Stimulated activated naive CD4-positive, alpha-beta T cell (primary cell): ENCODE measurements around the gene EEFSEC.

ENCODE experiments used
- DNase-seq, 6 experiments: peaks; one replicate each; lab custom pipeline; 2025; lab: John Stamatoyannopoulos, UW

Gene EEFSEC

DNA sequence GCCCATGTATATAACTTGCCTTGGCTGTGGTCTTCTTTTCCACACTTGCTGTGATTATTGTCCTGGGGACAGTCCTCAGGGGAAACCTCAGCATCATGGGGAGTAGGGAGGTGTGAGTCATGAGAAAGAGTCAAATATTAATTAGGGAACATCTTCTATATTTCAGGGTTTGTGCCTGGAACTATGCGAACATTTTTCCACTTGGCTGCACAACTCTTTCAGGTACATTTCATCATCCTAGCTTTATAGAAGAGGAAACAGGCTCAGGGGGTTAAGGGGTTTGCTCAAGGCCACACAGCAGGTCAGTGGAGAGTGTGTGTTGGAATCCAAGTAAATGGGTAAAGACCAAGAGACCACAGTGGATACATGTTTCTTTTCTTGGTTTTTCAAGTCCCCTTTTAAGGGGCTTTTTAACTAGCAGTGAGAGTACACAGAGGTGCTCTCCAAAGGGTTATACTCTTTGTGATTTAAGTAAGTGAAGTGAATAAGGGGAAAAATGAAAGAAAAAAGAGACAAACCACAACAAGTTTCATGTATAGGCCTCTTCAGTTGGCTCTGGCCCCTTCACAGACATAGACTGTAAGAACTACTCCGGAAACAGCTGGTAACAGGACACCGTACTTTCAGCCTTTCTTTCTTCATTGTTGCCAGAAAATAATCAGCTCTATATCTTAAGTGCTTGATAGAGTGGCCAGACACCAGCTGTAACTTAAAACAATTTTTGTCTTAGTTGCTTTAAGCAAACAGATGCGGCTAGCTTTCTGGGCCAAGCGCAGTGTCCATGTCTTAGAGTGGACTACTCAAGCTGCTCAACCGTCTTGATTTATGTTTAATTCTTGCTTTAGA lies 64.6 kb downstream of the EEFSEC start:
- no peak for DNase-seq

DNA sequence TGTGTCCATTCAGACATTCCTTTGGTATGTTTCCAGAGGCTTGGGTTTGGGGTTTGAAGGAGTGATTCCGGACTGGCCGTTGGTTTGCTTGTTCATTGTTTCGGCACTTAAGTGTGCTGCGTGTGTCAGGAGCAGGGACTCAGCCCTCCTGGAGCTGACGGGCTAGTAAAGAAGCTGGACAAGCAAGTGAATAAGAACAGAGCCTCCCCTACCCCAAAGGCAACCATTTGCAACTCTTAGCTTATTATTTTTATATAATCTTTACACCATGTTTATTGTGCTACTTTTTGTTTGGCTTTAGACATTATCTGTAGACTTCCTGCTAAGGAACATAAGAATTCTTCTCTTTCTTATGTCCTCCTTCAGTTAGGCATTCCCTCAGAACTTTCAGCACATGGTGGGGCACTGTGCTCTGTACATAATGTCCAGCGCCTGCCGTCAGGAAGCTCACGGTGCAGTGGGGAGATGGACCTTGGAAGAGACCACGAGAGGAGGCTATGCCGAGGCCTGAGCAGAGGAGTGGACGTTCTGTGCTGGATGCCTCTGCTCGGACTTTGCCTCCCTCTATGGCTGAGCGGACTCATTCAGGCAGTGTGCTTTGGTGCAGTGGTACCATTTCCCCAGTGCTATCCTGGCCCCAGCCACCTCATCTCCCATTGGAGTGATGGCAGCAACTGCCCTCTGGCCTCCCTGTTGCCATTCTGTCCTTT lies 65.4 kb downstream of the EEFSEC start:
- no peak for DNase-seq

DNA sequence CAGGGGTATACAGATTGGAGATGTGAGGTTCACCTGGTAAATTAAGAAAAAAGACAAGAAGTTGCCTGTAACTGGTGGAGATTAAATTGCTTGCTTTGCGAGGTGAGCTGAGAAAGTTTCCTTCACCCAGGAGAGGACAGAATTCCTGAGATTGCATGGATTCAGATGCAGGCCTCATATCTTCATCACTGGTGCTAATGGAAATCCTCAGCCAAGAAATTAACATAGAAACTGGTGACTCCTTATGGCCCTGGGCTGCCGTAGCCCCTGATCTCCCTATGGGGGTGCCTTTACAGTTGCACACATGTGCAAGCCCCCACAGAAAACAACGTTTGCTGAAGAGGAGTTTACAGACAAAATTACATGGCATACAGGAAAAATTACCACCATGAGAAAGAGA lies 68.0 kb downstream of the EEFSEC start:
- no peak for DNase-seq

DNA sequence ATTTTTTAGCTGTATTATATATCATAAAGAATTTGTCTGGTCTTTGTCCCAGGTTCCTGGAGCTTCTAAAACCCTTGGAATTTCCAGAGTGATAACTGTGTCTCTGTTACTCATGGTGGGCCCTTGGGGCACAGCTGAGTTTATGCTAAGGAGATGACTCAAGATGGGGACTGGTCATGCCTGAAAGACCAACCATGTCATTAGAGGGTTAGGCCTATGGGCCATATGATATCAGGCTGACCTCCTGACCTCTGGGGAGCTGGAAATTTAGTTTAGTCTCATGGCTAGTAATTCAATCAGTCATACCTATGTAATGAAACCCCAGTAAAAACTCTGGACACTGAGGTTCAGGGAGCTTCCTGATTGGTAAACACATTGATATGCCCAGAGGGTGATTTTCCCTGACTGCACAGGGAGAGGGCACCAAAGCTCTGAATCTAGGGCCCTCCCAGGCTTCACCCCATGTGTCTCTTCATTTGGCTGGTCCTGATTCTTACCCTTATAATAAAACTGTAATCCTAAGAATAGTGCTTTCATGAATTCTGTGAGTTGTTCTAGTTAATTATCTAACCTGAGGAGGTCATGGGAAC lies 69.6 kb downstream of the EEFSEC start:
- DNase-seq: no peak

DNA sequence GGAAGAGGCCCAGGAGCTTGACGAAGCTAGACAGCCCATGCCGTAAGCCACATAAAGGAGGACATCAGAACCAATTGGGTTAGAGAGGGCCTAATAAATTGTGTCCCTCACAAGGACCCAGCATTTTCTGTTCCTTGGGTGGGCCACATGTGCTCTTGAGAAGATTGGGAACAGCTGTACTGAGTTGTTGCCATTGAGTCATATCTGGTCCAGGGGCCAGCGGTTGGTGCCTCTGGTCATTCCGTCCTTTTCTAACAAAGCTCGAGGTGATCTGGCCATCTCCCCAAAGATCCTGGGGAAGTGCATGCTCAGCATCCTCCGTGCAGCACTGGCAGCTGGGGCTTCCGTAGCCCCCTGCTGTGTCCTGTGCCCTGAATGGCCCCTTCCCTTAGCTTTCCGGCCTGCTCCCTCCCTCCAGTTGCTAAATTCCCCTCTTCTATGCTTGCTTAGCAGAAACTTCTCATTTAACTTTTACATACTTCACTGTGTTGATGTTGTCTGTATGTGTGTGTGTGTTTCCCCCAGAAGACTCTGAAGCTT lies 73.0 kb downstream of the EEFSEC start:
- DNase-seq: no peak

DNA sequence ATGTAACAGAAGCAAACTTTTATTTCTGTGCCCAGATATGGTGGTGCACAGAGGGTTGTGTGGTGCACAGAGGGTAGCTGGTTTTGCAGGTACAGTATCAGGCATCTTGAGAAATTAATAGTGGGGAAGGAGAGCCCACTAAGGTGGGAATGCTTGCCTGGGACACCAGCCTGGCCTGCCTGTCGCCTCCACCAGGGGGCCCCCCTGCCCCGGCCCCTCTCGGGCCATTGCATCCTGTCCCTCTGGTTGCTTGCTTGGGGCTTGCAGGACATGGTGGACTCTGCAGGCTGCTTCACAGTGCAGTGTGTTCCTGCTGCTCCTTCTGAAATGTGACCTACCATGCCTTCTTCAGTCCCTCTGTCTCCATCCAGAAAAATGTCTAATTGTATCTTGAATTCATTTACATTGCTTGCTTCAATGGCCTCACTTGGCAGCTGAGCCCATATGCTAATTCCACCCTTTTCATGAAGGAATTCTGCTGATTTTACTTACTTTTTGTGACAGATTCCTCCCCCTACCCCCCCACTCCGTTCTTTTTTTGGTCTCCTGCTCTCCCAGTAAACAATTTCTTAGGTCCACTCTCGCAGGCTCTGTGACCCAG lies 73.6 kb downstream of the EEFSEC start:
- DNase-seq: peak in 3 of 6 experiments; percentile 6 to 14 (median 11)

DNA sequence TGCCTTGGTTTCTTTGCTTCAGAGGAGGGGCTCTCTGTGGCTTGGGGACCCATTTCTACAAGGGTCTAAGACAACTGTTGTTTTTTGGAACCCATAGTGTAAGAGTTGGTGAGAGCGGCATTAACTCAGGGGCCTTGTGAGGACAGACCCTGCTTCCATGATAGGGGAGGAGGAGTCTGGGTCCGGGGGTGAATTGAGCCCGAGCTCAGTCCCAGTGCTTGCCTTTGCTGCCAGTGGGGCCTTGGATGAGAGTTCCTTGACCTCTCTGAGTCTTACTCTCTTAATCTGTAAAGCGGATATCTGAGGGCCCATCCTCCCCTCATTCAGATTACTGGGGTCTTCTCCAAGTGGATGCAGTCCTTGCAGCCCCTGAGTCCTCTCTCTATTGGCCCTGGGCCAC lies 74.2 kb downstream of the EEFSEC start:
- DNase-seq: no peak

GRCh38 chr3:128228366-128228910 lies 75.2 kb downstream of the EEFSEC start:
- DNase-seq: no peak

DNA sequence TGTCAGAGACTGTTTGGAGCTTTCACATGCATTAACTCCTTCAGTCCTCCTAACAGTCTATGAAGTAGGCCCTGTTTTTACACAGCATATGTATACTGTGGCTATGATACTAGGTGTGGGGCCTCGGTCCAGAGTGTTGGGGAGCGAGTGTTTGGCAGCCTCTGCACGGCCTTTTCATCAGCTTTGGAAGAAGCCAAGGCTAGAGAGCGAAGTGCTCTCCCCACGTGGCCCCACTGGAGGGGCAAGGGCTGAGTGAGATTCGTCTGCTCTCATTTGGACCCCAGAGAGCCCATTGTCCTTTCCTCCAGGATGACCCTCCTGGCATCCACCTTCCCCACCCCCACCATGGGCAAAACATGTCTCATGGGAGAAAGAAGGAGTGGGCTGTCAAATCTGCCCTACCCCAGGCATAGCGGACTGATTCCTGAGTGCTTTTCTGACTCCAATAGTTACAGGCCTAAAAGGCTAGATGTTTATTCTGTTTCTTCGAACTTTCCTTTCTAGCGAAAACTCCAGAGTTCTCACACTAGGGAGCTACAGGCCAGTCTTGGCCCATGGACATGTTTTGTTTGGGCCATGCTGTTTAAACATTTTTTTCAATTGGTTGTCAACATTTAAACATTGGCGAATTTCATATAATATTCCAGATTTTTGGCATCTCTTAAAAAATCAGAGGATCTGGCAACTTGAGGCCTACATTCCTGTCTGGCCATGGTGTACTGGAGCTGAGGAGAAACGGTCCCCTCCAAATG lies 76.0 kb downstream of the EEFSEC start:
- no peak for DNase-seq

DNA sequence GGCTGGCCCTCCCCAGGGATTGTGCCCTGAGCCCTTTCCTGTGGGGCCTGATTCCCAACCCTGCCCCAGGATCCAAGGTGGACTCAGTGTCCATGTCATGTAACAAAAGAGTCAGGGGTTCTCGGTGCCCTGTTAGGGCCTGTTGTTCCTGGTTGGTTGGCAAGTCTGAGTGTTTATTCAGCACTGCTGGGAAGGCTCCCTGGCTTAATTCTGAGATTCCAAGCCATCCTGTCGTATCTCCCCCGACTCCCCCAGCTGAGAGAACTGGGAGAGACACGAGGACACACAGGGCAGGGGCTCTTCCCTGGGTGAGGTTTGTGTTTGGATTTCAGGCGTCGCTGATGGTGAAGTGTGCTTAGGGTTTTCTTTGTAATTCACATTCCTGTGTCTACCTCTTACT lies 78.3 kb downstream of the EEFSEC start:
- no peak for DNase-seq

GRCh38 chr3:128232376-128233178 lies 79.3 kb downstream of the EEFSEC start:
- no peak for DNase-seq

GRCh38 chr3:128235207-128235926 lies 82.1 kb downstream of the EEFSEC start:
- DNase-seq: no peak

GRCh38 chr3:128236657-128237056 lies 83.4 kb downstream of the EEFSEC start:
- no peak for DNase-seq

- no peak for DNase-seq
These were observed 84.3 kb downstream of the EEFSEC start for GRCh38 chr3:128237348-128238183.

- DNase-seq: no peak
These were observed 84.9 kb downstream of the EEFSEC start for GRCh38 chr3:128238184-128238489.

- no peak for DNase-seq
These were observed 86.0 kb downstream of the EEFSEC start for GRCh38 chr3:128239304-128239703.

GRCh38 chr3:128240232-128240631 lies 87.0 kb downstream of the EEFSEC start:
- no peak for DNase-seq

GRCh38 chr3:128241741-128242140 lies 88.5 kb downstream of the EEFSEC start:
- no peak for DNase-seq
